Ishikawa (cell line): ENCODE results near the gene FAM170B.

Experiments
- CEBPB ChIP-seq: IDR thresholded peaks from 2 replicates; pipeline ENCODE4 v1.6.1; 2012
- CREB1 ChIP-seq: IDR thresholded peaks from 2 replicates; pipeline ENCODE4 v1.6.1; 2012; ENCODE audit warnings: low read depth
- EGR1 ChIP-seq: IDR thresholded peaks from 2 replicates; pipeline ENCODE4 v1.6.1; 2012
- EP300 ChIP-seq: IDR thresholded peaks from 2 replicates; pipeline ENCODE4 v1.6.1; 2012; ENCODE audit warnings: borderline replicate concordance
- FOXM1 ChIP-seq: IDR thresholded peaks from 2 replicates; pipeline ENCODE4 v1.6.1; 2012; ENCODE audit warnings: low read depth, borderline replicate concordance
- MAX ChIP-seq: IDR thresholded peaks from 2 replicates; pipeline ENCODE4 v1.6.1; 2012
- NFIC ChIP-seq: IDR thresholded peaks from 2 replicates; pipeline ENCODE4 v1.6.1; 2012
- RAD21 ChIP-seq: IDR thresholded peaks from 2 replicates; pipeline ENCODE4 v1.6.1; 2012; ENCODE audit warnings: low read depth
- REST ChIP-seq: IDR thresholded peaks from 2 replicates; pipeline ENCODE4 v1.6.1; 2012; ENCODE audit warnings: low read depth, mild to moderate bottlenecking
- TAF1 ChIP-seq: IDR thresholded peaks from 2 replicates; pipeline ENCODE4 v1.6.1; 2012; ENCODE audit warnings: low read depth, mild to moderate bottlenecking
- TCF12 ChIP-seq: IDR thresholded peaks from 2 replicates; pipeline ENCODE4 v1.6.1; 2012; ENCODE audit warnings: low read depth
- TEAD4 ChIP-seq: IDR thresholded peaks from 2 replicates; pipeline ENCODE4 v1.6.1; 2012
- USF1 ChIP-seq: IDR thresholded peaks from 2 replicates; pipeline ENCODE4 v1.6.1; 2012
- YY1 ChIP-seq: IDR thresholded peaks from 2 replicates; pipeline ENCODE4 v1.6.1; 2012; ENCODE audit warnings: low read depth
- ZBTB7A ChIP-seq: IDR thresholded peaks from 2 replicates; pipeline ENCODE4 v1.6.1; 2012; ENCODE audit warnings: low read depth

FAM170B gene

GRCh38 chr10:49174261-49174925 lies 40.6 kb upstream of the FAM170B start:
- TF ChIP-seq EGR1 (no peak), USF1 (no peak), REST (no peak), EP300 (no peak), FOXM1 (no peak), ZBTB7A (no peak), RAD21 (no peak), NFIC (no peak), CREB1 (no peak), YY1 (no peak), MAX (no peak), CEBPB (no peak), TCF12 (no peak)

GRCh38 chr10:49173853-49174252 lies 40.0 kb upstream of the FAM170B start:
- no peak for TF ChIP-seq EP300

- TF ChIP-seq CEBPB (no peak), REST (no peak), ZBTB7A (no peak), TEAD4 (no peak), FOXM1 (no peak), RAD21 (no peak), EP300 (no peak), CREB1 (no peak), NFIC (no peak), USF1 (no peak), TAF1 (no peak), YY1 (no peak), TCF12 (no peak), MAX (no peak)
Measured at GRCh38 chr10:49173201-49173772, 39.5 kb upstream of the FAM170B start.

GRCh38 chr10:49172777-49173132 lies 38.9 kb upstream of the FAM170B start:
- TF ChIP-seq TAF1, result no peak
- no peak for TF ChIP-seq CEBPB
- TF ChIP-seq CREB1, result no peak
- no peak for TF ChIP-seq EGR1
- TF ChIP-seq TCF12, result no peak
- no peak for TF ChIP-seq ZBTB7A
- TF ChIP-seq RAD21, result no peak
- TF ChIP-seq YY1, result no peak
- TF ChIP-seq NFIC, result no peak
- no peak for TF ChIP-seq TEAD4
- no peak for TF ChIP-seq USF1
- no peak for TF ChIP-seq REST
- TF ChIP-seq EP300, result no peak
- no peak for TF ChIP-seq MAX
- TF ChIP-seq FOXM1, result no peak
